Small intestine (tissue), 7 donors: ENCODE data around the gene RD3L. TPM values are rescaled to one million over a fixed set of nuclear protein-coding genes. Genes with fewer than 3 reads are reported as not detected.
A peak's percentile ranks its signal among the peaks of the same experiment; 100 is the strongest.

Experiments
- DNase-seq, 2 donors: peaks; one replicate each; pipeline versions ENCODE4 v3.0.0 to v3.0.0-alpha.2; 2013
- FAIRE-seq: peaks from 2 replicates; lab custom pipeline; 2012; peaks lifted over from hg19 to GRCh38; lab: Jason Lieb, UNC
- H3K27ac ChIP-seq, 3 donors: one replicate each; pipeline ENCODE4 v1.5.1; 2013; ENCODE audit warnings: low read length in 2 of 3, mild to moderate bottlenecking in 2 of 3, control low read depth in 1 of 3, inconsistent platforms in 1 of 3, low read depth in 1 of 3, moderate library complexity in 1 of 3
- H3K27me3 ChIP-seq, 3 donors: one replicate each; pipeline ENCODE4 v1.6.1; 2013; ENCODE audit warnings: low read length in 3 of 3, inconsistent platforms in 1 of 3; ENCODE audit not compliant: control insufficient read depth in 3 of 3, insufficient read depth in 3 of 3
- H3K36me3 ChIP-seq, 3 donors: one replicate each; pipeline ENCODE4 v1.6.1; 2013; ENCODE audit warnings: low read length in 3 of 3, inconsistent platforms in 1 of 3, low read depth in 1 of 3, mild to moderate bottlenecking in 1 of 3, moderate library complexity in 1 of 3; ENCODE audit not compliant: control insufficient read depth in 3 of 3, insufficient read depth in 2 of 3
- H3K4me1 ChIP-seq, 3 donors: one replicate each; pipeline ENCODE4 v1.6.1; 2013; ENCODE audit warnings: low read length in 2 of 3, inconsistent platforms in 1 of 3, low read depth in 1 of 3, mild to moderate bottlenecking in 1 of 3, moderate library complexity in 1 of 3; ENCODE audit not compliant: control insufficient read depth in 3 of 3, insufficient read depth in 2 of 3
- H3K4me3 ChIP-seq, 3 donors: one replicate each; pipeline ENCODE4 v1.5.1; 2013; ENCODE audit warnings: low read length in 3 of 3, control low read depth in 1 of 3, inconsistent platforms in 1 of 3, low read depth in 1 of 3, mild to moderate bottlenecking in 1 of 3, moderate library complexity in 1 of 3
- H3K9me3 ChIP-seq, 2 donors: one replicate each; pipeline ENCODE4 v1.6.1; 2013; ENCODE audit warnings: low read depth in 1 of 2, low read length in 1 of 2; ENCODE audit not compliant: control insufficient read depth in 2 of 2, insufficient read depth in 1 of 2
- WGBS, 3 donors: extraction: QIAGEN DNeasy Blood & Tissue Kit; methylation state at CpG; one replicate each; pipeline ENCODE4 v1.1.7; 2013; 5-methylcytosine and 5-hydroxymethylcytosine counted together
- polyA plus RNA-seq, 4 donors: library from polyadenylated mRNA; stranded (reverse) in 3 of 4; unstranded in 1 of 4; fragments of 200-250 nt in 3 of 4; fragments of 120-200 nt in 1 of 4; gene quantifications; one replicate each; pipeline versions ENCODE4 v1.2.1 to v1.2.3, GENCODE V29; 2013
- donor health status: healthy with polysubstance abuse.
- donor health status: control.
- donor health status: control.
- donor health status: Bipolar disorder and iron deficiency.
- donor health status: healthy.

Gene RD3L
- polyA plus RNA-seq, 4 donors: not detected

DNA sequence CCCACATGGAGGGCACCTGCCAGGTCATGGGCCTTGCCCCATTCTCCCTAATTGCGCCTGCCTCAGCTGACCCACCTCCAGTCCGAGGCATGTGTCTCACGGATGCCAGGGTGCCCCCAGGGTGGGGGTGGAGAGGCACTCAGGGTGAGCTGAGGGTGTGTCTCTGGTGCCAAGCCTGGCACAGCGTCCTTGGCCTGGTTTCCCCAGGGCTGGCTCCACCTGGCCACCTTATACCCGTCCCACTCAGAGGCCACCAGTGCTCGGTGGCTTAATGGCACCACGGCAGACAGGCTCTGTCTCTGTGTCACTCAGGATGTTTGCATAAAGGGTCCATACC is 47.6 kb downstream of the RD3L start:
- DNase-seq (no peak), FAIRE-seq (no peak)
- Histone ChIP-seq H3K27me3 (no peaks in the 10 kb centered on the region), H3K27ac (peak overlapping the region in 2 of 3 donors; percentile 41 to 53), H3K9me3 (no peaks in the 10 kb centered on the region), H3K36me3 (no peaks in the 10 kb centered on the region), H3K4me3 (no peak overlapping the region), H3K4me1 (peaks cover 4 to 41% (median 16%) of the 10 kb centered on the region in 3 donors)
- WGBS, 3 donors: 18 to 66% (median 35%) methylated on average over 7 of the region's 7 CpGs

DNA sequence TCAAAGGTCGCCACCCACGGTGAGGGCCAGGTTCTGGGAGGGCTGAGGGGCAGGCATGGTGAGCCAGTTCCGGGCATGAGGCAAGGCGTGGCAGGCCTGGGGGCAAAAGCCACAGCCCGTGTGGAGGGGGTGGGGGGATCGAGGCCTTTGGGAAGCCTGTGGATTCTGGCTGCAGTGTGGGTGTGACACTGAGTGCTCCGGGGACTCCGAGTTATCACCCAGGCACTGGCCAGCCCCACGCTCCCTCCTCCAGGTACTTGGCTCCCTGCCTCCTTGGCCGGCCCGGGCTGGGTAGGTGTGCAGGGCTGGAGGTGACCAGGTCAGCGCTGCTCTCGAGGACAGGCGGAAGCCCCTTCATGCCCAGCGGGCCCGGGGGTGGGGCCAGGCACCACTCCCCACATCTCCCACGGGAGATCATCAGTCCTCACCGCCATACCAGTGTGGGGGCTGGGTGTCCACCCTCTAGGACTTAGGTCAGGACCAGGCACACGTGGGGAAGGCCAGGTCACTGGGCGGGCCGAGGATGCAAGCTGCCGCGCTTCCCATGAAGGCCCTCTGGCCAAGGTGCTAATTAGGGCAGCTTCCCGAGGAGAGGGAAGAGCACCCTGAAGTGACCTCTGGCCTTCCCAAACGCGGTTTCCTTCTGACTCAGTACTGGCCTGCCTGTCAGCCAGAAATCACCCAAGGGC is 48.2 kb downstream of the RD3L start:
- peak overlapping the region in 2 of 3 donors; percentile 41 to 53 for H3K27ac ChIP-seq
- 33 to 59% (median 41%) methylated on average over 20 to 26 of the region's 26 CpGs for WGBS, 3 donors
- no peaks in the 10 kb centered on the region for H3K27me3 ChIP-seq
- peaks cover 8 to 40% (median 14%) of the 10 kb centered on the region in 3 donors for H3K4me1 ChIP-seq
- FAIRE-seq: no peak
- no peaks in the 10 kb centered on the region for H3K36me3 ChIP-seq
- no peak overlapping the region for H3K4me3 ChIP-seq
- DNase-seq: peak in 1 of 2 donors; percentile 80
- no peaks in the 10 kb centered on the region for H3K9me3 ChIP-seq

DNA sequence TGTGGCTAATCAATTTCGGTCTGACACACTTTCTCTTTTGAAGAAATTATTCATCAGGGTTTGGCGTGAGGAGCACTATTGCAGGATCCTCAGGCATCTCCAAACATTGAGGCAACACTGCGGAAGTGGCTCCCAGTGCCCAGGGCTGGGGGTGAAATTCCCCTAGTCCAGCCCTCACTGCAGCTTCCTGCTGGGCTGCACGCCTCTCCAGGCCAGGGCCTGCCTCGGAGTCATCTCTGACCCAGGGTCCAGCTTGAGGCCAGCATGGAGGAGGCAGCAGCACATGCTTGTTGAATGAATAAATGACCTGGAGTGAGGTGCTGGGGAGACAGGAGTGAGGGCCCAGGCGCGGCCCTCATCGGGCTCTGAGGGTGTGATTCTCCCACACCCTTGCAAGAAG is 50.1 kb downstream of the RD3L start:
- no peak overlapping the region for H3K4me3 ChIP-seq
- no peaks in the 10 kb centered on the region for H3K27me3 ChIP-seq
- H3K9me3 ChIP-seq: no peaks in the 10 kb centered on the region
- WGBS, 3 donors: 84 to 87% (median 85%) methylated on average over 8 of the region's 8 CpGs
- FAIRE-seq: no peak
- H3K36me3 ChIP-seq: no peaks in the 10 kb centered on the region
- no peak for DNase-seq
- peaks cover 8 to 37% (median 10%) of the 10 kb centered on the region in 3 donors for H3K4me1 ChIP-seq
- no peak overlapping the region for H3K27ac ChIP-seq

DNA sequence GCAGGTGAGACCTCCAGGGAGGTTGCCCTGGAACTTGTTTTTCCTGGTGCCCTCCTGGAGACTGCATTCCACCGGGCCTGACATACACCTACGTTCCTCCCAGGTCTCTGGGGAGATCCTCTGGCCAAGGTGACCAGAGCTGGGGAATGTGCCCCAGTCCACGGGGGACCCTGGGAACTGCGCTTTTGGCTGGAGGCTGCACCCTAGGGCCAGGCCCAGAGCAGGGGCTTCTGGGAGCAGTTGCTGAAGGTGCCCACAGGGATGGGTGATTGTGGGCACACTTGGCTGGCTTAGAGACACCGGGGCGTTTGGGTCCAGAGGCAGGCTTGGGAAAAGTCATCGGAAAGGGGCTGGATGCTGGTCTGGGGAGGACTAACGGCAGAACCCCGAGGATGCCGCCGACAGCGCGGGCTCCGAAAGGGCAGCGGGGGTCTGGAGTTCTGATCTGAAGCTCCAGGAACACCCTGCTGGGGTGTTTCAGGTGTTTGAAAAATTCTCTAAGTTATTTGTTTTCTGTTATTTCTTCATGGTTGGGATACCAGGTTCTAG is 50.6 kb downstream of the RD3L start:
- DNase-seq (no peak), FAIRE-seq (no peak)
- H3K4me1 ChIP-seq: peaks cover 8 to 39% (median 10%) of the 10 kb centered on the region in 3 donors
- WGBS, 3 donors: 86 to 92% (median 87%) methylated on average over 15 of the region's 15 CpGs
- no peak overlapping the region for H3K4me3 ChIP-seq
- no peaks in the 10 kb centered on the region for H3K36me3 ChIP-seq
- H3K9me3 ChIP-seq: no peaks in the 10 kb centered on the region
- no peak overlapping the region for H3K27ac ChIP-seq
- no peaks in the 10 kb centered on the region for H3K27me3 ChIP-seq

DNA sequence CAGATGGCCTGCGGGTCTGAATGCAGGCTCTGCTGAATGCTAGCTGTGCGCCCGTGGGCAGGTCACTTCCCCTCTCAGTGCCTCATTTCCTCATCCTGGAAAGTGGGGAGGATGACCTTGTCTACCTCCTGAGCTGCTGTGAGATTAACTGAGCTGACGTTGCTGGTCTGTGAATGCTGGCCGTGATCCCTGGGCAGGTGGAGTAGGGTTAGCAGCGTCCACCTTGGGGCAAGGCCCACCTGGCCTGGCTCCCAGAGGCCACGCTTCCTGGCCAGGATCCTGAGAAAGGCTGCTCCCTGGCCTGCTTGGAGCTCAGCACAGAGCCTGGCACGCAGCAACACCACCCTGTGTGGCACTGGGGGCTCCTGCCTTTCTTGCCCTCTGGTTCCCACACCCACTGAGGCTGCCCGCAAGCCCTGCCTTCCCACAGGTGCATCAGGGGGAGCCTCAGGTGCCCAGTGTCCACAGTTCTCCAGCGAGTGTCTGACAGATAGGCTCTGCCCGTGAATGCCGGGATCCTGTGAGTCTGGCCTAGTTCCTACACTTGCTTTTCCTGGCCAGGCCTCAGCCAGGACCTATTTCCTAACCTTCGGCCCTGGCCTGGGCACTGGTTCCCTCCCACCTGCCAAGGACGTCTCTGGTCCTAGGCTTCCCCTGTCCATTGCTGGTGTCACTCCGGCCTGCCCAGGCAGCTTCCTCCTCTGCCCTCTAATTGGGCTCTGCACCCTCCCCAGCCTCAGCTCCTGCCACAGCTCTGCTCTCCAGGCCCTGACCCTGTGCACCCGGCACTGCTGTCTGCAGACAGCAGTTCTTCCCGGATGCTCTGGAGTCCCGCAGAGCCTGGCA is 51.3 kb downstream of the RD3L start:
- WGBS, 3 donors: 52 to 66% (median 60%) methylated on average over 17 to 18 of the region's 18 CpGs
- DNase-seq (no peak), FAIRE-seq (no peak)
- Histone ChIP-seq H3K9me3 (no peaks in the 10 kb centered on the region), H3K27me3 (no peaks in the 10 kb centered on the region), H3K4me3 (no peak overlapping the region), H3K36me3 (no peaks in the 10 kb centered on the region), H3K4me1 (peaks cover 5 to 41% (median 6%) of the 10 kb centered on the region in 3 donors), H3K27ac (peak overlapping the region in 1 of 3 donors; percentile 24)

Other genes starting within 250 kb of the RD3L start
- 10 to 100 TPM in 2 of 4 donors, 1 to 10 TPM in 2; 2.7 to 14.0 (median 7.3) TPM for gene XRCC3, start 227.1 kb downstream of the RD3L start, polyA plus RNA-seq
- 10 to 100 TPM; 40.0 to 53.6 (median 42.1) TPM for gene ZFYVE21, start 226.7 kb downstream of the RD3L start, polyA plus RNA-seq
- 10 to 100 TPM; 17.8 to 28.1 (median 23.3) TPM for gene PPP1R13B, start 95.0 kb downstream of the RD3L start, polyA plus RNA-seq
- under 1 TPM; 0.27 to 0.89 (median 0.45) TPM for gene TDRD9, start 14.1 kb downstream of the RD3L start, polyA plus RNA-seq
- 10 to 100 TPM in 1 of 4 donors, 1 to 10 TPM in 2, under 1 TPM in 1; 0.43 to 16.7 (median 2.3) TPM for gene ASPG, start 143.2 kb upstream of the RD3L start, polyA plus RNA-seq
- gene KIF26A, start 196.1 kb upstream of the RD3L start, polyA plus RNA-seq: 1 to 10 TPM in 2 of 4 donors, under 1 TPM in 1, not detected in 1; 0.27 to 8.6 (median 4.8) TPM